B cell (primary cell): ENCODE results near the gene STK40. TPM values are rescaled to one million over a fixed set of nuclear protein-coding genes. Genes with fewer than 3 reads are reported as not detected.

Source experiments
- ATAC-seq: fragments of 200-7000 bp; cut with Tn5 transposase; one replicate; pipeline ENCODE4 v1.10.0; 2021; ENCODE audit warnings: low read depth, mild to moderate bottlenecking, moderate number of reproducible peaks, moderate library complexity
- CTCF ChIA-PET: fragments of 350-600 bp; sonication (Branson Sonifier 250); formaldehyde crosslinking; loops from one replicate; lab custom pipeline; 2021; ENCODE audit warnings: antibody characterized with exemption, inconsistent platforms; lab: Charles Lee
- POLR2A ChIA-PET: fragments of 350-600 bp; sonication (Branson Sonifier 250); formaldehyde crosslinking; loops from one replicate; lab custom pipeline; 2021; ENCODE audit warnings: antibody characterized with exemption; lab: Charles Lee
- DNase-seq: peaks from one replicate; pipeline ENCODE4 v3.0.0; 2013
- H2AFZ ChIP-seq: 2 replicates; pipeline ENCODE4 v1.6.1; 2012; ENCODE audit warnings: mild to moderate bottlenecking, low read depth, low read length; ENCODE audit not compliant: insufficient read depth, poor library complexity, severe bottlenecking
- H3K27ac ChIP-seq, 2 donors: 1 replicate in 1 of 2; 2 replicates in 1 of 2; pipeline ENCODE4 v1.5.1; 2012 to 2013; ENCODE audit warnings: low read length in 2 of 2, mild to moderate bottlenecking in 2 of 2, moderate library complexity in 1 of 2
- H3K27me3 ChIP-seq, 4 experiments: fragments of 200-600 bp in 1 of 4; sonication (generic) in 1 of 4; replicated peaks in 1 of 4; 1 replicate in 2 of 4; 2 replicates in 2 of 4; pipeline versions ENCODE4 v1.6.1 to v1.7.0; 2013 to 2016; ENCODE audit warnings: low read length in 3 of 4, mild to moderate bottlenecking in 2 of 4, mixed read lengths in 1 of 4, moderate library complexity in 1 of 4; ENCODE audit not compliant: insufficient read depth in 4 of 4, control insufficient read depth in 3 of 4; ENCODE audit errors: control extremely low read depth in 1 of 4
- H3K36me3 ChIP-seq, 2 experiments: replicated peaks in 1 of 2; 1 replicate in 1 of 2; 2 replicates in 1 of 2; pipeline versions ENCODE4 v1.6.1 to v1.7.1; 2013; ENCODE audit warnings: low read length in 1 of 2; ENCODE audit not compliant: insufficient read depth in 2 of 2, control insufficient read depth in 1 of 2; ENCODE audit errors: control extremely low read depth in 1 of 2, extremely low read depth in 1 of 2
- H3K4me1 ChIP-seq, 2 donors: fragments of 200-600 bp in 1 of 2; sonication (generic) in 1 of 2; 1 replicate in 1 of 2; 2 replicates in 1 of 2; pipeline versions ENCODE4 v1.5.1 to v1.6.1; 2013 to 2017; ENCODE audit warnings: low read length in 2 of 2; ENCODE audit not compliant: control insufficient read depth in 2 of 2, insufficient read depth in 2 of 2
- H3K4me2 ChIP-seq: replicated peaks from 2 replicates; pipeline ENCODE3; 2012; ENCODE audit warnings: mild to moderate bottlenecking, low read depth, low read length; ENCODE audit not compliant: poor library complexity, severe bottlenecking
- H3K4me3 ChIP-seq, 5 experiments: fragments of 200-600 bp in 1 of 5; sonication (generic) in 1 of 5; 1 replicate in 3 of 5; 2 replicates in 2 of 5; pipeline versions ENCODE4 v1.5.1 to v1.7.0; 2011 to 2016; ENCODE audit warnings: low read length in 4 of 5, mild to moderate bottlenecking in 4 of 5, low read depth in 2 of 5, control low read depth in 1 of 5, moderate library complexity in 1 of 5; ENCODE audit not compliant: insufficient read depth in 1 of 5; ENCODE audit errors: control extremely low read depth in 1 of 5, extremely low read depth in 1 of 5
- H3K79me2 ChIP-seq: fragments of 200-600 bp; sonication (generic); one replicate; pipeline ENCODE4 v1.6.0; 2016; ENCODE audit warnings: low read length; ENCODE audit not compliant: control insufficient read depth, insufficient read depth
- H3K9ac ChIP-seq: fragments of 200-600 bp; sonication (generic); 2 replicates; pipeline ENCODE4 v1.6.1; 2017; ENCODE audit warnings: mild to moderate bottlenecking, low read length, moderate library complexity
- H3K9me3 ChIP-seq, 3 donors: one replicate each; pipeline versions ENCODE4 v1.6.1 to v1.7.1; 2013; ENCODE audit warnings: low read length in 2 of 3; ENCODE audit not compliant: control insufficient read depth in 2 of 3, insufficient read depth in 1 of 3; ENCODE audit errors: control extremely low read depth in 1 of 3
- H4K20me1 ChIP-seq: 2 replicates; pipeline ENCODE4 v1.6.0; 2012; ENCODE audit warnings: mild to moderate bottlenecking, low read length; ENCODE audit not compliant: insufficient read depth, control insufficient read depth, poor library complexity, severe bottlenecking
- H3K27ac Mint-ChIP-seq: one replicate; pipeline ENCODE4 v1.8.0; 2021; ENCODE audit warnings: mixed read lengths
- H3K27me3 Mint-ChIP-seq: one replicate; pipeline ENCODE4 v1.8.0; 2021; ENCODE audit warnings: mixed read lengths
- H3K4me1 Mint-ChIP-seq: one replicate; pipeline ENCODE4 v1.8.0; 2021; ENCODE audit warnings: mixed read lengths
- H3K4me3 Mint-ChIP-seq: one replicate; pipeline ENCODE4 v1.8.0; 2021; ENCODE audit warnings: mixed read lengths
- H3K9me3 Mint-ChIP-seq: one replicate; pipeline ENCODE4 v1.8.0; 2022; ENCODE audit warnings: mixed read lengths; ENCODE audit not compliant: insufficient read depth
- EZH2 ChIP-seq: IDR thresholded peaks from 2 replicates; pipeline ENCODE4 v1.6.1; 2012; ENCODE audit warnings: borderline replicate concordance, low read depth, mild to moderate bottlenecking, moderate library complexity, low read length; ENCODE audit not compliant: insufficient read depth, poor library complexity, severe bottlenecking
- WGBS: methylation state at CpG from one replicate; pipeline ENCODE4 v1.1.5; 2013; ENCODE audit warnings: missing lambda C conversion rate; ENCODE audit not compliant: insufficient coverage; 5-methylcytosine and 5-hydroxymethylcytosine counted together
- intact Hi-C: fragments of 100-400 bp; cut with micrococcal nuclease; formaldehyde crosslinking; loops from one replicate; pipeline ENCODE4 v1.10.0; 2022
- polyA plus RNA-seq: library from polyadenylated mRNA; depleted of rRNA; stranded (reverse); fragments of >200 nt; gene quantifications from 2 replicates; pipeline ENCODE4 v1.2.3, GENCODE V29; 2012
- total RNA-seq, 2 donors: library from RNA; stranded (reverse); fragments of 120-200 nt in 1 of 2; gene quantifications; 1 replicate in 1 of 2; 2 replicates in 1 of 2; pipeline versions ENCODE4 v1.2.3 to v1.2.4, GENCODE V29; 2013 to 2022
- TF ChIP-seq, protein P1 (sequence below): fragments of 200-600 bp; IDR thresholded peaks from one replicate; pipeline ENCODE4 v1.8.0; 2022; ENCODE audit warnings: antibody characterized with exemption, mild to moderate bottlenecking

Gene STK40
- total and polyA plus RNA-seq, 2 donors (not counting 1 experiment from before 2014, with no cell fraction given): 53.1 to 69.1 TPM

DNA sequence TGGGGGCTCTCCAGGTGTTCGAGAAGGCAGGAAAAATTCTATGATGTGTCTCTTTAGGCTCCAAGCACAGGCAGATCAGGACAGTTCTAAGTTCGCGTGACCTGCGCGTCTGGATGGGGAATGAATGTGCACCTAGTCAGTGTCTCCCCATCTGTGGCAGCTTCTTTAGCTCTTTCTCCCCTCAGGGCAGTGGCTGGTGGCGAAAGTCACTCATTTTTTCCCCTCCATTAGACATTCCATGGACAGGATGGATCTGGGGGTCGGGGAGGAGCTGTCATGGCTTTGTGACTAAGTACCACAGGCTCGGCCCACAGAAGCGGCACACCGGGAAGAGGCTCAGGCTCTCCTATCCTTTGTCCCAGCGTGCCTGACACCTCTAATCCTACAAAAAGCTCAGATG lies 31.2 kb downstream of the STK40 start:
- H3K4me3 Mint-ChIP-seq: no peak overlapping the region
- ChIA-PET POLR2A (no interaction called here), CTCF (interaction anchor here (1.1 kb wide), 1 partner anchor 12 kb away, joined by 3 read pairs; no protein-coding TSS in a partner anchor)
- Histone ChIP-seq H3K36me3 (peaks cover 10 to 84% of the 10 kb centered on the region in 2 experiments), H4K20me1 (peaks cover 10% of the 10 kb centered on the region), H3K9ac (no peak overlapping the region), H3K27me3 (no peaks in the 10 kb centered on the region), H3K4me2 (no peak overlapping the region), H3K79me2 (peaks cover 23% of the 10 kb centered on the region), H2AFZ (no peak overlapping the region), H3K4me3 (no peak overlapping the region), H3K4me1 (peaks cover 12 to 27% of the 10 kb centered on the region in 2 donors), H3K9me3 (no peaks in the 10 kb centered on the region), H3K27ac (no peak overlapping the region)
- no peaks in the 10 kb centered on the region for H3K27me3 Mint-ChIP-seq
- DNase-seq (no peak), ATAC-seq (no peak)
- 94% methylated on average over 2 of the region's 11 CpGs for WGBS
- no peaks in the 10 kb centered on the region for H3K9me3 Mint-ChIP-seq
- intact Hi-C loops: no loop called here
- TF ChIP-seq EZH2: no peak
- TF ChIP-seq, protein P1, sequence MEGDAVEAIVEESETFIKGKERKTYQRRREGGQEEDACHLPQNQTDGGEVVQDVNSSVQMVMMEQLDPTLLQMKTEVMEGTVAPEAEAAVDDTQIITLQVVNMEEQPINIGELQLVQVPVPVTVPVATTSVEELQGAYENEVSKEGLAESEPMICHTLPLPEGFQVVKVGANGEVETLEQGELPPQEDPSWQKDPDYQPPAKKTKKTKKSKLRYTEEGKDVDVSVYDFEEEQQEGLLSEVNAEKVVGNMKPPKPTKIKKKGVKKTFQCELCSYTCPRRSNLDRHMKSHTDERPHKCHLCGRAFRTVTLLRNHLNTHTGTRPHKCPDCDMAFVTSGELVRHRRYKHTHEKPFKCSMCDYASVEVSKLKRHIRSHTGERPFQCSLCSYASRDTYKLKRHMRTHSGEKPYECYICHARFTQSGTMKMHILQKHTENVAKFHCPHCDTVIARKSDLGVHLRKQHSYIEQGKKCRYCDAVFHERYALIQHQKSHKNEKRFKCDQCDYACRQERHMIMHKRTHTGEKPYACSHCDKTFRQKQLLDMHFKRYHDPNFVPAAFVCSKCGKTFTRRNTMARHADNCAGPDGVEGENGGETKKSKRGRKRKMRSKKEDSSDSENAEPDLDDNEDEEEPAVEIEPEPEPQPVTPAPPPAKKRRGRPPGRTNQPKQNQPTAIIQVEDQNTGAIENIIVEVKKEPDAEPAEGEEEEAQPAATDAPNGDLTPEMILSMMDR: no peak
- peaks cover 19% of the 10 kb centered on the region for H3K4me1 Mint-ChIP-seq
- H3K27ac Mint-ChIP-seq: no peak overlapping the region

DNA sequence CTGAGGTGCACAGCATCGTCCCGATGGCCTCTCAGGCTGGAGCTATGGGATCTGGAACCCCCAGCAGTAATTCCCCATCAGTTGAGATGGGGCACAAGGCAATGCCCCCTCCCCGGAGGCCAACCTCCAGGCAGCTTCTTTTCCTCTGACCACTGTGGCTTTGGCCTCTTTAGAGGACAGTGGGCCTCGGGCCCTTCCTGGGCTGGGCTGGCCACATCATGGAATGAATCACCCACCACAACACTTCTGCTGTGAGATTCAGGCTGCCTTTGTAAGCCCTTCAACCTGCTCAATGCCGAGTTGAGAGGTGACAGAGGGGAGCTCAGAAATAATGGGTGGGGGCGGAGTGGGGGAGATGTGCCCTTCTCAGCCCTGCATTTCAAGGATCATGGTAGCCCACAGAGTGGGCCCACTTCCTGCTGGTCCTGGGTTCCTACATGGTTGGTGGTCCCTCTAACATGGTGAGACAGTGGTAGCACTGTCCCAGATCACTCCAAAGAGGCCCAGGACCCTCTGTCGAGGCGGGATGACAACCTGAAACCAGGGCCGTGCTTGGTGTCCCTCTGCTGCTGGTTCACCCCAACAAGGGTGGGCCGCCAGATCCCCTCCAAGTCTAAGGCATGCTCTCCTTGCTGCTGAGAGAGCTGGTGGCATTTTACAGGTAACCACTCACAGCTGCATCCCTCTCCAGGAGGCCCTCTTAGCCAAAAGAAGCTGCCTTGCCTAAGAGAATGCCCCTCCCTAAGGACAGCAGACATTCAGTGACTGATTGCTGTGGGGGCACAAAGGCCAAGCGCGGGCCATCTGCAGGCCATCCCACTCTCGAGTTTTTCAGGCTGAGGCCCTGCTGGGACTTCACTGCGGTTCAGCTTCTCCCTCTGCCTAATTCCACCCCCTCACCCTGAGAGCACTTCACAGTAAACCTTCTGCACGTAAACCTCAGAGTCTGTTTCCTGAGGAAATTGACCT lies 32.5 kb downstream of the STK40 start:
- intact Hi-C loops: no loop called here
- no peak overlapping the region for H3K9ac ChIP-seq

More for the DNA sequence above, 32.5 kb downstream of the STK40 start:
- ChIA-PET POLR2A (no interaction called here), CTCF (interaction anchor here (1.1 kb wide), 1 partner anchor 66 kb away, joined by 5 read pairs; no protein-coding TSS in a partner anchor)
- Mint-ChIP-seq H3K27ac (no peak overlapping the region), H3K9me3 (no peaks in the 10 kb centered on the region), H3K27me3 (no peaks in the 10 kb centered on the region), H3K4me3 (no peak overlapping the region), H3K4me1 (peaks cover 14% of the 10 kb centered on the region)
- Histone ChIP-seq H3K4me3 (no peak overlapping the region), H3K79me2 (peaks cover 15% of the 10 kb centered on the region), H3K4me1 (peaks cover 13 to 25% of the 10 kb centered on the region in 2 donors), H3K27ac (no peak overlapping the region), H3K27me3 (no peaks in the 10 kb centered on the region), H3K36me3 (peaks cover 12 to 84% of the 10 kb centered on the region in 2 experiments), H4K20me1 (no peaks in the 10 kb centered on the region), H2AFZ (no peak overlapping the region), H3K9me3 (no peaks in the 10 kb centered on the region), H3K4me2 (no peak overlapping the region)
- WGBS: 94% methylated on average over 13 of the region's 15 CpGs
- ATAC-seq: no peak
- no peak for TF ChIP-seq EZH2
- TF ChIP-seq, protein P1: no peak
- no peak for DNase-seq
